CD4-positive, alpha-beta T cell (primary cell): ENCODE data around the gene VPS37D. TPM values are rescaled to one million over a fixed set of nuclear protein-coding genes. Genes with fewer than 3 reads are reported as not detected.

Experiments used
- ATAC-seq: fragments of 200-7000 bp; cut with Tn5 transposase; one replicate; pipeline ENCODE4 v1.10.0; 2022; ENCODE audit warnings: mild to moderate bottlenecking; ENCODE audit not compliant: poor library complexity
- CTCF ChIA-PET: fragments of 350-600 bp; sonication (Branson Sonifier 250); formaldehyde crosslinking; loops from one replicate; lab custom pipeline; 2021; ENCODE audit warnings: antibody characterized with exemption, inconsistent platforms; lab: Charles Lee
- POLR2A ChIA-PET: fragments of 350-600 bp; sonication (Branson Sonifier 250); formaldehyde crosslinking; loops from one replicate; lab custom pipeline; 2021; ENCODE audit warnings: antibody characterized with exemption, inconsistent platforms; lab: Charles Lee
- DNase-seq, 14 experiments: peaks; one replicate each; pipeline ENCODE4 v3.0.0-alpha.2; 2013 to 2020; ENCODE audit warnings: mixed read lengths in 2 of 14
- H3K27ac ChIP-seq, 2 donors: one replicate each; pipeline versions ENCODE4 v1.5.1 to v1.7.0; 2013; ENCODE audit warnings: low read length in 2 of 2, low read depth in 1 of 2, mild to moderate bottlenecking in 1 of 2
- H3K27me3 ChIP-seq, 2 experiments: 1 replicate in 1 of 2; 2 replicates in 1 of 2; pipeline versions ENCODE4 v1.6.1 to v1.7.0; 2013; ENCODE audit warnings: low read length in 2 of 2, control low read depth in 1 of 2, mild to moderate bottlenecking in 1 of 2, moderate library complexity in 1 of 2; ENCODE audit not compliant: insufficient read depth in 2 of 2, control insufficient read depth in 1 of 2
- H3K36me3 ChIP-seq: one replicate; pipeline ENCODE4 v1.6.1; 2013; ENCODE audit warnings: low read length, control low read depth; ENCODE audit not compliant: insufficient read depth
- H3K4me1 ChIP-seq: one replicate; pipeline ENCODE4 v1.6.1; 2013; ENCODE audit warnings: low read length, control low read depth; ENCODE audit not compliant: insufficient read depth
- H3K4me3 ChIP-seq: one replicate; pipeline ENCODE4 v1.5.1; 2013; ENCODE audit warnings: mild to moderate bottlenecking, low read length, moderate library complexity
- H3K9me3 ChIP-seq, 2 experiments: 1 replicate in 1 of 2; 2 replicates in 1 of 2; pipeline versions ENCODE4 v1.6.1 to v1.7.0; 2013; ENCODE audit warnings: low read length in 2 of 2, mild to moderate bottlenecking in 2 of 2, control low read depth in 1 of 2, moderate library complexity in 1 of 2; ENCODE audit not compliant: control insufficient read depth in 1 of 2, insufficient read depth in 1 of 2
- H3K27ac Mint-ChIP-seq: one replicate; pipeline ENCODE4 v1.8.0; 2020; ENCODE audit warnings: mixed read lengths
- H3K27me3 Mint-ChIP-seq: one replicate; pipeline ENCODE4 v1.8.0; 2021; ENCODE audit warnings: mixed read lengths
- H3K36me3 Mint-ChIP-seq: one replicate; pipeline ENCODE4 v1.8.0; 2021; ENCODE audit warnings: low read depth, mixed read lengths
- H3K4me1 Mint-ChIP-seq: one replicate; pipeline ENCODE4 v1.8.0; 2021; ENCODE audit warnings: low read depth, mixed read lengths
- H3K4me3 Mint-ChIP-seq: one replicate; pipeline ENCODE4 v1.8.0; 2020; ENCODE audit warnings: mild to moderate bottlenecking, mixed read lengths
- H3K9me3 Mint-ChIP-seq: one replicate; pipeline ENCODE4 v1.8.0; 2020; ENCODE audit warnings: mixed read lengths
- intact Hi-C, 2 experiments: fragments of 100-400 bp; cut with DNase I in 1 of 2; cut with micrococcal nuclease in 1 of 2; formaldehyde crosslinking; loops; one replicate each; pipeline versions ENCODE4 v1.15.1 to v1.9.0; 2023 to 2025; cut with DNase I, micrococcal nuclease
- total RNA-seq, 174 experiments: library from RNA in 2 of 174; stranded (reverse) in 2 of 174; gene quantifications; one replicate each; pipeline ENCODE4 v1.2.3 and lab custom pipeline; 2021 to 2026
- TF ChIP-seq, protein P1 (sequence below): fragments of 200-600 bp; IDR thresholded peaks from one replicate; pipeline ENCODE4 v1.8.0; 2022; ENCODE audit warnings: antibody characterized with exemption, mild to moderate bottlenecking

Gene VPS37D
- total RNA-seq, 2 experiments from 2014 or later = 0.81 to 0.96 TPM

DNA sequence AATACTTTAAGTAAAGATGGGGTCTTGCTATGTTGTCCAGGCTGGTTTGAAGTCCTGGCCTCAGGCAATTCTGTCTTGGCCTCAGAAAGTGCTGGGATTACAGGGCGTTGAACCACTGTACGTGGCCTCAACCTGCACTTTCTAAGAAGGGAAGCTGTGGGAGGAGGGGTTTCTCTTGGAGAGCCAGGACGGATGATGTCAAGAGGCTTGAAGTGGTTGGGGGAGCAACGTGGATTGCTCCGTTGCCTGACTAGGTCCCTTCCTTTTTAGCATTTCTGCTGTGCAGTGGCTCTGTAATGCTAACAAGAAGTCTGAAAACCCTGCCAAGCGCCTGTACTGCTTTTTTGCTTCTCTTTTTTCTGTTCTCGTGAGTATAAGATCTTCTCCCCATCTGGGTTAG lies 23.0 kb downstream of the VPS37D start:
- H3K9me3 ChIP-seq = no peaks in the 10 kb centered on the region
- CTCF ChIA-PET = no interaction called here
- Mint-ChIP-seq H3K36me3 (peaks cover 83% of the 10 kb centered on the region), H3K9me3 (no peaks in the 10 kb centered on the region), H3K4me3 (no peak overlapping the region), H3K4me1 (peaks cover 13% of the 10 kb centered on the region), H3K27ac (no peak overlapping the region), H3K27me3 (no peaks in the 10 kb centered on the region)
- H3K4me3 ChIP-seq = no peak overlapping the region
- no peaks in the 10 kb centered on the region for H3K27me3 ChIP-seq
- TF ChIP-seq, protein P1, sequence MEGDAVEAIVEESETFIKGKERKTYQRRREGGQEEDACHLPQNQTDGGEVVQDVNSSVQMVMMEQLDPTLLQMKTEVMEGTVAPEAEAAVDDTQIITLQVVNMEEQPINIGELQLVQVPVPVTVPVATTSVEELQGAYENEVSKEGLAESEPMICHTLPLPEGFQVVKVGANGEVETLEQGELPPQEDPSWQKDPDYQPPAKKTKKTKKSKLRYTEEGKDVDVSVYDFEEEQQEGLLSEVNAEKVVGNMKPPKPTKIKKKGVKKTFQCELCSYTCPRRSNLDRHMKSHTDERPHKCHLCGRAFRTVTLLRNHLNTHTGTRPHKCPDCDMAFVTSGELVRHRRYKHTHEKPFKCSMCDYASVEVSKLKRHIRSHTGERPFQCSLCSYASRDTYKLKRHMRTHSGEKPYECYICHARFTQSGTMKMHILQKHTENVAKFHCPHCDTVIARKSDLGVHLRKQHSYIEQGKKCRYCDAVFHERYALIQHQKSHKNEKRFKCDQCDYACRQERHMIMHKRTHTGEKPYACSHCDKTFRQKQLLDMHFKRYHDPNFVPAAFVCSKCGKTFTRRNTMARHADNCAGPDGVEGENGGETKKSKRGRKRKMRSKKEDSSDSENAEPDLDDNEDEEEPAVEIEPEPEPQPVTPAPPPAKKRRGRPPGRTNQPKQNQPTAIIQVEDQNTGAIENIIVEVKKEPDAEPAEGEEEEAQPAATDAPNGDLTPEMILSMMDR = no peak
- no peak overlapping the region for H3K27ac ChIP-seq
- peaks cover 88% of the 10 kb centered on the region for H3K36me3 ChIP-seq
- POLR2A ChIA-PET = no interaction called here
- DNase-seq (no peak), ATAC-seq (no peak)
- no peaks in the 10 kb centered on the region for H3K4me1 ChIP-seq
- intact Hi-C loops = no loop called here

DNA sequence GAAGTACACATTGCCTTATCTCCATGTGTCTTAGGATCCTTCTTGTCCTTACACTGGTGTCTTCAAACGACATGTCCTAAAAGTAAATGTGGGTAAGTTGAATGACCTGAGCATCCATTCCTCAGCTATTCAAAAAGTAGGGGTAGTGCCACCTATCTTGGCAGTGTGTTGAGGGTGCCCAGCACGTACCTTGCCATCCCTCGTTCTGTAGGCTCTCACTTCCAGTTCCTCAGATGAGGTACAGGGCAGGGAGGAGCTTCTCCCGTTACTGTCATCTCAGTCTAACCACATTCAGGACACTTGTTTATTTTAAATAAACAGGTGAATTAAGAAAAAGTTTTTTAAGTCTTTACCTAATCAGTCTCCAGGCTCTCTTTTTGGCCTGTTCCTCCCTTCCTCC lies 28.7 kb downstream of the VPS37D start:
- TF ChIP-seq, protein P1 = no peak
- H3K4me3 ChIP-seq = no peak overlapping the region
- intact Hi-C loops = no loop called here
- DNase-seq (no peak), ATAC-seq (no peak)
- peaks cover 71% of the 10 kb centered on the region for H3K36me3 Mint-ChIP-seq
- H3K4me3 Mint-ChIP-seq = no peak overlapping the region
- POLR2A ChIA-PET = interaction anchor here (1.6 kb wide), 1 partner anchor 10 kb away, joined by 4 read pairs; no protein-coding TSS in a partner anchor
- no peak overlapping the region for H3K27ac Mint-ChIP-seq
- no peaks in the 10 kb centered on the region for H3K27me3 Mint-ChIP-seq
- no peaks in the 10 kb centered on the region for H3K4me1 ChIP-seq
- H3K27ac ChIP-seq = no peak overlapping the region
- no peaks in the 10 kb centered on the region for H3K9me3 ChIP-seq
- peaks cover 4% of the 10 kb centered on the region for H3K4me1 Mint-ChIP-seq
- peaks cover 82% of the 10 kb centered on the region for H3K36me3 ChIP-seq
- no peaks in the 10 kb centered on the region for H3K27me3 ChIP-seq
- no peaks in the 10 kb centered on the region for H3K9me3 Mint-ChIP-seq
- CTCF ChIA-PET = no interaction called here

DNA sequence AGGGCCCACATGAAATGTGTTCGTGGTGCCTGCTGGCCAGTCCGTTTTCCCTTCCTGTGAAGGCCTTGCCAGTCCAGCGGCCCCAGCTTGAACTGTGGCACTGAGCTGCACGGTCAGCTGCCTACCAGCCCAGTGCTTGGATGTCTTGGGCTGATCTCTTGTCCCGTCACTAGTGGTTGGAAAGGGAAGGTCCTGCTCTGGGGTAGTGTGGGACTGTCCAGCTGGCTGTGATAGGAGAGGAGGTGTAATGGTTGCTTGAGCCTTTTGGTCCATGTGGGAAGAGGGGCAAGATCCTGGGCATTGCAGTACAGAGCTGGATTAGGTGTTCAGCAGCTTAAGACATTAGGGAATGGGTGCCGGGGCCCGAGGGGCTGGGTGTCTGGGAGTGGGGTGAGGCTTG lies 30.8 kb downstream of the VPS37D start:
- ATAC-seq (no peak), DNase-seq (no peak)
- H3K4me3 ChIP-seq = no peak overlapping the region
- intact Hi-C loops = no loop called here
- H3K4me3 Mint-ChIP-seq = no peak overlapping the region
- peaks cover 4% of the 10 kb centered on the region for H3K4me1 Mint-ChIP-seq
- H3K27ac ChIP-seq = no peak overlapping the region
- no peak overlapping the region for H3K27ac Mint-ChIP-seq
- peaks cover under 1% of the 10 kb centered on the region for H3K4me1 ChIP-seq
- peaks cover 65% of the 10 kb centered on the region for H3K36me3 Mint-ChIP-seq
- no peaks in the 10 kb centered on the region for H3K9me3 Mint-ChIP-seq
- H3K36me3 ChIP-seq = peaks cover 67% of the 10 kb centered on the region
- no peaks in the 10 kb centered on the region for H3K9me3 ChIP-seq
- POLR2A ChIA-PET = interaction anchor here (0.7 kb wide), 1 partner anchor 21 kb away, joined by 4 read pairs; the partner anchor contains the start of gene STX1A
- TF ChIP-seq, protein P1 = no peak
- no peaks in the 10 kb centered on the region for H3K27me3 ChIP-seq
- H3K27me3 Mint-ChIP-seq = no peaks in the 10 kb centered on the region
- CTCF ChIA-PET = interaction anchor here (0.5 kb wide), 1 partner anchor 159 kb away, joined by 3 read pairs; no protein-coding TSS in a partner anchor
